Testis (tissue), 2 donors: ENCODE results near the gene PTGES2.

Experiments
- CTCF ChIP-seq, 3 experiments: fragments of 450-650 bp in 2 of 3; fragments of 200-600 bp in 1 of 3; sonication (generic) in 1 of 3; IDR thresholded peaks; one replicate each; pipeline ENCODE4 v1.5.1; 2016 to 2019; ENCODE audit warnings: antibody characterized with exemption in 3 of 3, mild to moderate bottlenecking in 2 of 3, moderate library complexity in 1 of 3
- POLR2A ChIP-seq: fragments of 450-650 bp; IDR thresholded peaks from one replicate; pipeline ENCODE4 v1.6.1; 2017; ENCODE audit warnings: antibody characterized with exemption, mild to moderate bottlenecking, moderate library complexity

- TF ChIP-seq CTCF (IDR thresholded peaks at IDR 0.05) (no peak), POLR2A (no peak)
These were observed 4.7 kb downstream of the PTGES2 start for GRCh38 chr9:128122809-128123175.
